ENCODE data around the gene STK38L.
"Not testable (repeated sequence)": the region's sequence is repeated elsewhere in the genome, so short reads cannot be mapped to it uniquely, and the experiment has no call there.

GRCh38 chr12:27231374-27231773 lies 12.7 kb upstream of the STK38L start:
- not testable (repeated sequence) for TF ChIP-seq CTCF (optimal IDR thresholded peaks at IDR 0.05 in 1 of 3, IDR thresholded peaks at IDR 0.05 in 1 of 3, conservative IDR thresholded peaks at IDR 0.05 in 1 of 3; ENCODE audit: extremely low read depth in 1 of 3, insufficient read depth in 2 of 3, low read length in 3 of 3); EZH2 (IDR thresholded peaks at IDR 0.05; ENCODE audit: low read length)
